Omental fat pad (tissue), 4 donors: ENCODE data around the gene HDAC1. TPM values are rescaled to one million over a fixed set of nuclear protein-coding genes. Genes with fewer than 3 reads are reported as not detected.

Experiments
- ATAC-seq: fragments of 150-250 bp; one replicate; pipeline ENCODE4 v1.9.1; 2016; ENCODE audit warnings: mild to moderate bottlenecking, moderate library complexity; ENCODE audit not compliant: low FRiP score
- DNase-seq: peaks from one replicate; pipeline ENCODE4 v3.0.0-alpha.2; 2019; ENCODE audit warnings: low spot score
- total RNA-seq, 4 donors: library from RNA; depleted of rRNA; stranded (reverse); fragments of >200 nt; gene quantifications; one replicate each; pipeline ENCODE4 v1.1.0, GENCODE V29; 2016
- TF ChIP-seq, protein P1 (sequence below), 3 donors: fragments of 450-650 bp; IDR thresholded peaks; one replicate each; pipeline ENCODE4 v1.5.1; 2016 to 2017; ENCODE audit warnings: antibody characterized with exemption in 3 of 3, mild to moderate bottlenecking in 3 of 3, moderate library complexity in 2 of 3

Gene HDAC1
- total RNA-seq, 4 donors from 2014 or later = 32.3 to 52.6 (median 39.5) TPM

DNA sequence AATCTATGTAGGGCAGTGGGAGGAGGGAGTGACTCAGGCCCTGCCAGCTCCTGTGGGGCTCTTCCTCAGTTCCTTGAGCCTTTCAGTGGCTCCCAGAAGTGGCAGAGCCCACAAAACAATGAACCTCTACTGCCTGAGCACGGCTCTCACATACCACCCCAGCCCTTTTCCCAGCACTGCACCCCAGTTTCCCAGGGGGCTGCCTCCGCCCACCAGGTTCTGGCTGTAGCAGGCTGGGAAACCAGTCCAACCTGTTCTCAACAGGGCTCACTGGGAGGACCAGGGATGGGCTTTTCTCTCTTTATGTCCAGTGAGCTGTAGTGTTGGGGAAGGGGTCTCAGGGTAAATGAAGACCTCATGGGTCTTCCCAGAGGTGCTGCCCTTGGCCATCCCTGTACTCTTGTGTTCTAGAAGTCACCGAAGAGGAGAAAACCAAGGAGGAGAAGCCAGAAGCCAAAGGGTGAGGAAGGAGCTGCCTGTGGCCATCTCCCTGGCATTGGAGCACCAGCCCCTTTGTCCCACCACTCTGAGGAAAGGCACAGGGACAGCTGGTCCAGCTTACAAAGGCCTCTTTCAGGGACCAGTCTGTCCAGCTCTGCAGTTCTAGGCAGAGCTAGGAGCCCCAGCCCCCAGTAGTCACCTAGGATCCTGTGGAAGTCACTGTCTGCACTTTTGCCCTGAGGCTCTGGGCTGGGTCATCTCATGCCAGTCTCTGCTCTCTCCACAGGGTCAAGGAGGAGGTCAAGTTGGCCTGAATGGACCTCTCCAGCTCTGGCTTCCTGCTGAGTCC lies 40.6 kb downstream of the HDAC1 start:
- ATAC-seq = no peak
- TF ChIP-seq, protein P1, sequence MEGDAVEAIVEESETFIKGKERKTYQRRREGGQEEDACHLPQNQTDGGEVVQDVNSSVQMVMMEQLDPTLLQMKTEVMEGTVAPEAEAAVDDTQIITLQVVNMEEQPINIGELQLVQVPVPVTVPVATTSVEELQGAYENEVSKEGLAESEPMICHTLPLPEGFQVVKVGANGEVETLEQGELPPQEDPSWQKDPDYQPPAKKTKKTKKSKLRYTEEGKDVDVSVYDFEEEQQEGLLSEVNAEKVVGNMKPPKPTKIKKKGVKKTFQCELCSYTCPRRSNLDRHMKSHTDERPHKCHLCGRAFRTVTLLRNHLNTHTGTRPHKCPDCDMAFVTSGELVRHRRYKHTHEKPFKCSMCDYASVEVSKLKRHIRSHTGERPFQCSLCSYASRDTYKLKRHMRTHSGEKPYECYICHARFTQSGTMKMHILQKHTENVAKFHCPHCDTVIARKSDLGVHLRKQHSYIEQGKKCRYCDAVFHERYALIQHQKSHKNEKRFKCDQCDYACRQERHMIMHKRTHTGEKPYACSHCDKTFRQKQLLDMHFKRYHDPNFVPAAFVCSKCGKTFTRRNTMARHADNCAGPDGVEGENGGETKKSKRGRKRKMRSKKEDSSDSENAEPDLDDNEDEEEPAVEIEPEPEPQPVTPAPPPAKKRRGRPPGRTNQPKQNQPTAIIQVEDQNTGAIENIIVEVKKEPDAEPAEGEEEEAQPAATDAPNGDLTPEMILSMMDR (IDR thresholded peaks at IDR 0.05) = no peak

GRCh38 chr1:32333251-32333963 lies 41.5 kb downstream of the HDAC1 start:
- DNase-seq (no peak), ATAC-seq (no peak)
- TF ChIP-seq, protein P1 (IDR thresholded peaks at IDR 0.05) = no peak

More for the DNA sequence above, 40.6 kb downstream of the HDAC1 start:
- no peak for DNase-seq

- no peak for DNase-seq
- no peak for ATAC-seq
- TF ChIP-seq, protein P1 (IDR thresholded peaks at IDR 0.05) = no peak
Measured at GRCh38 chr1:32334274-32334861, 42.5 kb downstream of the HDAC1 start.

- ATAC-seq = peak; percentile 52
- TF ChIP-seq, protein P1 (IDR thresholded peaks at IDR 0.05) = peak in 1 of 3 donors; percentile 36
- DNase-seq = no peak
Measured at GRCh38 chr1:32334864-32335534, 43.1 kb downstream of the HDAC1 start.

- peak; percentile 0 for ATAC-seq
- DNase-seq = no peak
- TF ChIP-seq, protein P1 (IDR thresholded peaks at IDR 0.05) = no peak
Measured at GRCh38 chr1:32335535-32335789, 43.6 kb downstream of the HDAC1 start.

- TF ChIP-seq, protein P1 (IDR thresholded peaks at IDR 0.05) = no peak
- DNase-seq (peak; percentile 53), ATAC-seq (peak; percentile 55)
Measured at GRCh38 chr1:32335790-32336590, 44.1 kb downstream of the HDAC1 start, which contains the start of gene MARCKSL1. Gene MARCKSL1, minus strand, starts transcription at chr1:32336233. Its CDS starts 200 bp downstream, at chr1:32336033.
